Fibroblast of lung (primary cell): ENCODE results near the gene MRC1.

Experiments
- CTCF ChIP-seq, 2 donors: IDR thresholded peaks in 1 of 2; conservative IDR thresholded peaks in 1 of 2; 1 replicate in 1 of 2; 2 replicates in 1 of 2; pipeline ENCODE4 v1.5.1; 2011 to 2012; ENCODE audit warnings: low read length in 2 of 2, control low read depth in 1 of 2, inconsistent platforms in 1 of 2, low read depth in 1 of 2, mild to moderate bottlenecking in 1 of 2
- EZH2 ChIP-seq: IDR thresholded peaks from 2 replicates; pipeline ENCODE4 v1.5.1; 2012; ENCODE audit warnings: low read length, control low read depth, mild to moderate bottlenecking; ENCODE audit errors: missing control alignments

DNA sequence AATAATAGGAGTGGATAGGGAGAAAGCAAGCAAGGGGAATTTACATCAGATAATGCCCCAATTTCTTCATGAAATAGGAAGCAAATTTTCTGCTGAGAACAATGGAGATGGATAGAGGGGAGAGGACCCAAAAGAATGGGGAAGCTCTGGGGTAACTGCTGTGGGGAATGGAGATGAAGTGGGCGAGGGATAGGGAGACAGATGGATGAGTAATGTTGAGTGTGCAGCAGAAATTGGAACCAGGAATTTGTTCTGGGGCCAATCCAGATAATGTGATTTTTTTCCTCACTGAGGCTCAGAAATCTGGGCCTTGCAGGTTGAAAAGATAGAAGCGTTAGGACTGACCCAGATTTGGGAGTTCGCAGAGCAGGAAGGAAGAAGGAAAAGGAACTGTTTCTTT is 24.5 kb upstream of the MRC1 start:
- TF ChIP-seq CTCF (conservative IDR thresholded peaks at IDR 0.05 in 1 of 2, IDR thresholded peaks at IDR 0.05 in 1 of 2; ENCODE audit: low read depth in 1 of 2, low read length in 2 of 2) (no peak), EZH2 (no peak)
